GM12891 (cell line): Measurements from ENCODE around the gene METTL21C.

ENCODE experiments used
- DNase-seq: peaks from one replicate; pipeline ENCODE4 v3.0.0; 2011; ENCODE audit warnings: low spot score; ENCODE audit not compliant: insufficient read length
- FAIRE-seq: peaks from 2 replicates; lab custom pipeline; 2011; peaks lifted over from hg19 to GRCh38; lab: Jason Lieb, UNC
- PAX5 ChIP-seq: IDR thresholded peaks from 2 replicates; pipeline ENCODE4 v1.6.1; 2011; ENCODE audit warnings: low read length, moderate library complexity, mild to moderate bottlenecking; ENCODE audit not compliant: insufficient read depth, severe bottlenecking
- POLR2A ChIP-seq: IDR thresholded peaks from 2 replicates; pipeline ENCODE4 v1.6.1; 2011; ENCODE audit warnings: low read depth, low read length, control low read depth
- POLR2AphosphoS5 ChIP-seq: IDR thresholded peaks from 2 replicates; pipeline ENCODE4 v1.6.1; 2011; ENCODE audit warnings: low read depth, low read length, control low read depth
- POU2F2 ChIP-seq: IDR thresholded peaks from 2 replicates; pipeline ENCODE4 v1.6.1; 2011; ENCODE audit warnings: low read depth, mild to moderate bottlenecking, control low read depth, low read length, moderate library complexity
- SPI1 ChIP-seq: IDR thresholded peaks from 2 replicates; pipeline ENCODE4 v1.6.1; 2011; ENCODE audit warnings: low read depth, low read length, control low read depth
- TAF1 ChIP-seq: IDR thresholded peaks from 2 replicates; pipeline ENCODE4 v1.6.1; 2011; ENCODE audit warnings: low read depth, low read length, control low read depth

METTL21C gene

GRCh38 chr13:102645701-102646100, 49.1 kb downstream of the METTL21C start:
- DNase-seq, result no peak
- no peak for FAIRE-seq
- TF ChIP-seq SPI1 (no peak), POU2F2 (no peak), TAF1 (no peak), POLR2A (no peak), PAX5 (no peak), POLR2AphosphoS5 (no peak)

GRCh38 chr13:102643656-102644055, 51.2 kb downstream of the METTL21C start:
- no peak for DNase-seq
- no peak for FAIRE-seq
- TF ChIP-seq POU2F2 (no peak), PAX5 (no peak), POLR2AphosphoS5 (no peak), TAF1 (no peak), SPI1 (no peak), POLR2A (no peak)

GRCh38 chr13:102642475-102642874, 52.4 kb downstream of the METTL21C start:
- no peak for TF ChIP-seq POLR2A
- TF ChIP-seq PAX5, result no peak
- TF ChIP-seq TAF1, result no peak
- TF ChIP-seq SPI1, result no peak
- no peak for TF ChIP-seq POLR2AphosphoS5
- no peak for TF ChIP-seq POU2F2
- DNase-seq (no peak), FAIRE-seq (no peak)

GRCh38 chr13:102642029-102642428, 52.8 kb downstream of the METTL21C start:
- FAIRE-seq (no peak), DNase-seq (no peak)
- TF ChIP-seq POLR2A (no peak), TAF1 (no peak), PAX5 (no peak), POLR2AphosphoS5 (no peak), POU2F2 (no peak), SPI1 (no peak)

GRCh38 chr13:102638741-102639140, 56.1 kb downstream of the METTL21C start:
- no peak for FAIRE-seq
- TF ChIP-seq TAF1 (no peak), POLR2AphosphoS5 (no peak), PAX5 (no peak), POU2F2 (no peak), POLR2A (no peak), SPI1 (no peak)
- no peak for DNase-seq
